GM12878 (cell line): Measurements from ENCODE around the gene GTF3C1. TPM values are rescaled to one million over a fixed set of nuclear protein-coding genes. Genes with fewer than 3 reads are reported as not detected.

Experiments used
- BCL11A ChIP-seq: IDR thresholded peaks from 2 replicates; pipeline ENCODE4 v1.6.1; 2011; ENCODE audit warnings: low read depth, low read length
- CBX5 ChIP-seq: sonication (generic); IDR thresholded peaks from 2 replicates; pipeline ENCODE4 v1.6.1; 2016; ENCODE audit warnings: low read depth, moderate library complexity, mild to moderate bottlenecking, inconsistent platforms
- CUX1 ChIP-seq: IDR thresholded peaks from 2 replicates; pipeline ENCODE4 v1.6.1; 2012; ENCODE audit warnings: improper control_type of control experiment, low read depth, low read length; ENCODE audit not compliant: insufficient replicate concordance
- IKZF1 ChIP-seq: fragments of 450-650 bp; conservative IDR thresholded peaks from 2 replicates; pipeline ENCODE4 v1.6.1; 2017; ENCODE audit warnings: antibody characterized with exemption, mild to moderate bottlenecking
- MYB ChIP-seq: fragments of 150-350 bp; IDR thresholded peaks from 2 replicates; pipeline ENCODE4 v1.6.1; 2014; ENCODE audit warnings: mild to moderate bottlenecking, low read depth, low read length, borderline replicate concordance
- NFYA ChIP-seq: IDR thresholded peaks from 2 replicates; pipeline ENCODE4 v1.6.1; 2011; ENCODE audit warnings: low read depth, mild to moderate bottlenecking, low read length, improper control_type of control experiment, borderline replicate concordance
- SIN3A ChIP-seq: IDR thresholded peaks from 2 replicates; pipeline ENCODE4 v1.6.1; 2012; ENCODE audit warnings: low read depth, low read length, improper control_type of control experiment
- SPI1 ChIP-seq: IDR thresholded peaks from 2 replicates; pipeline ENCODE4 v1.6.1; 2011; ENCODE audit warnings: low read depth, mild to moderate bottlenecking, low read length, moderate library complexity, borderline replicate concordance; ENCODE audit not compliant: insufficient read depth
- SREBF2 ChIP-seq: IDR thresholded peaks from 2 replicates; pipeline ENCODE4 v1.6.1; 2012; ENCODE audit warnings: mild to moderate bottlenecking, low read length
- STAT1 ChIP-seq: fragments of 450-650 bp; conservative IDR thresholded peaks from 2 replicates; pipeline ENCODE4 v1.6.1; 2014; ENCODE audit warnings: antibody characterized with exemption, mild to moderate bottlenecking
- ZNF622 ChIP-seq: fragments of 450-650 bp; IDR thresholded peaks from 2 replicates; pipeline ENCODE4 v1.6.1; 2017; ENCODE audit warnings: mild to moderate bottlenecking, inconsistent platforms
- polyA plus RNA-seq, 11 experiments: library from polyadenylated mRNA; depleted of rRNA in 4 of 11; unstranded in 6 of 11; stranded (reverse) in 5 of 11; fragments of >200 nt; fragmentation: Nextera tagmentation in 4 of 11; fragmentation: Illumina TruSeq in 1 of 11; extraction: Ambion mirVana in 4 of 11; extraction: Trizol in 1 of 11; gene quantifications; 1 replicate in 1 of 11; 2 replicates in 10 of 11; pipeline versions ENCODE4 v1.2.1 to v1.2.3, GENCODE V29; 2011 to 2016; ENCODE audit warnings: inconsistent platforms in 2 of 11, missing spikeins in 2 of 11, low read depth in 1 of 11
- total RNA-seq, 4 experiments: library from RNA; depleted of rRNA in 3 of 4; stranded (reverse); fragments of >200 nt in 3 of 4; fragmentation: Illumina TruSeq in 1 of 4; extraction: Trizol in 1 of 4; gene quantifications; 2 replicates each; pipeline versions ENCODE4 v1.2.1 to v1.2.3, GENCODE V29; 2013 to 2021
- TF ChIP-seq, protein P1 (sequence below): fragments of 450-650 bp; conservative IDR thresholded peaks from 2 replicates; pipeline ENCODE4 v1.6.1; 2017; ENCODE audit warnings: mild to moderate bottlenecking, moderate library complexity
- TF ChIP-seq, protein P2 (sequence below): fragments of 450-650 bp; IDR thresholded peaks from 2 replicates; pipeline ENCODE4 v1.6.1; 2018; ENCODE audit warnings: mild to moderate bottlenecking, low read depth, moderate library complexity; ENCODE audit not compliant: partially characterized antibody
- TF ChIP-seq, protein P3 (sequence below): IDR thresholded peaks from 2 replicates; pipeline ENCODE4 v1.6.1; 2012; ENCODE audit warnings: low read depth, low read length, improper control_type of control experiment
- TF ChIP-seq, protein P4 (sequence below): fragments of 450-650 bp; IDR thresholded peaks from 2 replicates; pipeline ENCODE4 v1.6.1; 2017; ENCODE audit warnings: mild to moderate bottlenecking

Gene GTF3C1
- total and polyA plus RNA-seq, 10 of the 15 experiments (the other 5 are each of a cell fraction or from before 2014, with no cell fraction given) = 0.98 to 60.9 (median 34.3) TPM

- TF ChIP-seq STAT1 (no peak), SREBF2 (no peak), SIN3A (no peak), ZNF622 (no peak), SPI1 (peak; percentile 48; the same call in 1 of the 2 replicates), NFYA (no peak), CUX1 (no peak), IKZF1 (peak; percentile 40; the same call in 1 of the 2 replicates), MYB (no peak), BCL11A (no peak), CBX5 (no peak)
- TF ChIP-seq, protein P1, sequence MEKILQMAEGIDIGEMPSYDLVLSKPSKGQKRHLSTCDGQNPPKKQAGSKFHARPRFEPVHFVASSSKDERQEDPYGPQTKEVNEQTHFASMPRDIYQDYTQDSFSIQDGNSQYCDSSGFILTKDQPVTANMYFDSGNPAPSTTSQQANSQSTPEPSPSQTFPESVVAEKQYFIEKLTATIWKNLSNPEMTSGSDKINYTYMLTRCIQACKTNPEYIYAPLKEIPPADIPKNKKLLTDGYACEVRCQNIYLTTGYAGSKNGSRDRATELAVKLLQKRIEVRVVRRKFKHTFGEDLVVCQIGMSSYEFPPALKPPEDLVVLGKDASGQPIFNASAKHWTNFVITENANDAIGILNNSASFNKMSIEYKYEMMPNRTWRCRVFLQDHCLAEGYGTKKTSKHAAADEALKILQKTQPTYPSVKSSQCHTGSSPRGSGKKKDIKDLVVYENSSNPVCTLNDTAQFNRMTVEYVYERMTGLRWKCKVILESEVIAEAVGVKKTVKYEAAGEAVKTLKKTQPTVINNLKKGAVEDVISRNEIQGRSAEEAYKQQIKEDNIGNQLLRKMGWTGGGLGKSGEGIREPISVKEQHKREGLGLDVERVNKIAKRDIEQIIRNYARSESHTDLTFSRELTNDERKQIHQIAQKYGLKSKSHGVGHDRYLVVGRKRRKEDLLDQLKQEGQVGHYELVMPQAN = no peak
- TF ChIP-seq, protein P2, sequence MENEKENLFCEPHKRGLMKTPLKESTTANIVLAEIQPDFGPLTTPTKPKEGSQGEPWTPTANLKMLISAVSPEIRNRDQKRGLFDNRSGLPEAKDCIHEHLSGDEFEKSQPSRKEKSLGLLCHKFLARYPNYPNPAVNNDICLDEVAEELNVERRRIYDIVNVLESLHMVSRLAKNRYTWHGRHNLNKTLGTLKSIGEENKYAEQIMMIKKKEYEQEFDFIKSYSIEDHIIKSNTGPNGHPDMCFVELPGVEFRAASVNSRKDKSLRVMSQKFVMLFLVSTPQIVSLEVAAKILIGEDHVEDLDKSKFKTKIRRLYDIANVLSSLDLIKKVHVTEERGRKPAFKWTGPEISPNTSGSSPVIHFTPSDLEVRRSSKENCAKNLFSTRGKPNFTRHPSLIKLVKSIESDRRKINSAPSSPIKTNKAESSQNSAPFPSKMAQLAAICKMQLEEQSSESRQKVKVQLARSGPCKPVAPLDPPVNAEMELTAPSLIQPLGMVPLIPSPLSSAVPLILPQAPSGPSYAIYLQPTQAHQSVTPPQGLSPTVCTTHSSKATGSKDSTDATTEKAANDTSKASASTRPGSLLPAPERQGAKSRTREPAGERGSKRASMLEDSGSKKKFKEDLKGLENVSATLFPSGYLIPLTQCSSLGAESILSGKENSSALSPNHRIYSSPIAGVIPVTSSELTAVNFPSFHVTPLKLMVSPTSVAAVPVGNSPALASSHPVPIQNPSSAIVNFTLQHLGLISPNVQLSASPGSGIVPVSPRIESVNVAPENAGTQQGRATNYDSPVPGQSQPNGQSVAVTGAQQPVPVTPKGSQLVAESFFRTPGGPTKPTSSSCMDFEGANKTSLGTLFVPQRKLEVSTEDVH = no peak
- TF ChIP-seq, protein P3, sequence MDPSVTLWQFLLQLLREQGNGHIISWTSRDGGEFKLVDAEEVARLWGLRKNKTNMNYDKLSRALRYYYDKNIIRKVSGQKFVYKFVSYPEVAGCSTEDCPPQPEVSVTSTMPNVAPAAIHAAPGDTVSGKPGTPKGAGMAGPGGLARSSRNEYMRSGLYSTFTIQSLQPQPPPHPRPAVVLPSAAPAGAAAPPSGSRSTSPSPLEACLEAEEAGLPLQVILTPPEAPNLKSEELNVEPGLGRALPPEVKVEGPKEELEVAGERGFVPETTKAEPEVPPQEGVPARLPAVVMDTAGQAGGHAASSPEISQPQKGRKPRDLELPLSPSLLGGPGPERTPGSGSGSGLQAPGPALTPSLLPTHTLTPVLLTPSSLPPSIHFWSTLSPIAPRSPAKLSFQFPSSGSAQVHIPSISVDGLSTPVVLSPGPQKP = no peak
- TF ChIP-seq, protein P4, sequence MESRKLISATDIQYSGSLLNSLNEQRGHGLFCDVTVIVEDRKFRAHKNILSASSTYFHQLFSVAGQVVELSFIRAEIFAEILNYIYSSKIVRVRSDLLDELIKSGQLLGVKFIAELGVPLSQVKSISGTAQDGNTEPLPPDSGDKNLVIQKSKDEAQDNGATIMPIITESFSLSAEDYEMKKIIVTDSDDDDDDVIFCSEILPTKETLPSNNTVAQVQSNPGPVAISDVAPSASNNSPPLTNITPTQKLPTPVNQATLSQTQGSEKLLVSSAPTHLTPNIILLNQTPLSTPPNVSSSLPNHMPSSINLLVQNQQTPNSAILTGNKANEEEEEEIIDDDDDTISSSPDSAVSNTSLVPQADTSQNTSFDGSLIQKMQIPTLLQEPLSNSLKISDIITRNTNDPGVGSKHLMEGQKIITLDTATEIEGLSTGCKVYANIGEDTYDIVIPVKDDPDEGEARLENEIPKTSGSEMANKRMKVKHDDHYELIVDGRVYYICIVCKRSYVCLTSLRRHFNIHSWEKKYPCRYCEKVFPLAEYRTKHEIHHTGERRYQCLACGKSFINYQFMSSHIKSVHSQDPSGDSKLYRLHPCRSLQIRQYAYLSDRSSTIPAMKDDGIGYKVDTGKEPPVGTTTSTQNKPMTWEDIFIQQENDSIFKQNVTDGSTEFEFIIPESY = no peak
Measured at GRCh38 chr16:27428026-27428785, 121.5 kb downstream of the GTF3C1 start (continued).
